Activated naive CD4-positive, alpha-beta T cell treated with anti-CD3 and anti-CD28 coated beads, Interleukin-2, amount 10 ng/mL, durations not matched to agents 5 hours and 36 hours (primary cell): ENCODE results near the gene ST7L. TPM values are rescaled to one million over a fixed set of nuclear protein-coding genes. Genes with fewer than 3 reads are reported as not detected.

Experiments
- total RNA-seq, 2 experiments: library from RNA; stranded (reverse); gene quantifications; one replicate each; pipeline ENCODE4 v1.2.3, GENCODE V29; 2021

ST7L gene
- 10 to 100 TPM; 13.4 to 13.5 TPM for total RNA-seq

GRCh38 chr1:112618721-112619517 lies at the start of gene ST7L:
Gene ST7L (minus strand): TSS chr1:112619141. CDS start chr1:112619113, 28 bp downstream.

GRCh38 chr1:112619518-112620376 lies 806 bp upstream of the ST7L start, which contains the start of gene CAPZA1:
Gene CAPZA1 (plus strand): TSS chr1:112619832. CDS start chr1:112619845, 13 bp downstream.

GRCh38 chr1:112508278-112509004 lies 110.5 kb downstream of the ST7L start, which contains the start of gene WNT2B:
Gene WNT2B (plus strand): TSS chr1:112508965. CDS start chr1:112509263, 298 bp downstream.

Other genes with a start within 250 kb of the ST7L start
- gene CTTNBP2NL, start 222.9 kb downstream of the ST7L start, total RNA-seq, result under 1 TPM; 0.39 to 0.50 TPM
- gene WNT2B, start 110.2 kb downstream of the ST7L start, total RNA-seq, result not detected
- 100 to 1,000 TPM; 217 to 234 TPM for gene CAPZA1, start 691 bp upstream of the ST7L start, total RNA-seq
- 10 to 100 TPM; 62.5 to 64.1 TPM for gene MOV10, start 55.5 kb upstream of the ST7L start, total RNA-seq
- 10 to 100 TPM; 45.5 to 48.9 TPM for gene RHOC, start 88.0 kb upstream of the ST7L start, total RNA-seq
- not detected for gene PPM1J, start 96.2 kb upstream of the ST7L start, total RNA-seq